Sigmoid colon (tissue), 4 donors: ENCODE data around the gene HS6ST2.

ENCODE experiments used
- CTCF ChIP-seq, 4 experiments: fragments of 450-650 bp in 3 of 4; fragments of 200-600 bp in 1 of 4; IDR thresholded peaks; one replicate each; pipeline ENCODE4 v1.5.1; 2016 to 2019; ENCODE audit warnings: antibody characterized with exemption in 4 of 4, mild to moderate bottlenecking in 3 of 4, moderate library complexity in 2 of 4
- EP300 ChIP-seq, 4 donors: sonication (generic); formaldehyde crosslinking; IDR thresholded peaks; one replicate each; pipeline ENCODE4 v1.6.1; 2017; ENCODE audit warnings: antibody characterized with exemption in 4 of 4
- POLR2AphosphoS5 ChIP-seq, 4 donors: sonication (generic); formaldehyde crosslinking; IDR thresholded peaks; one replicate each; pipeline ENCODE4 v1.6.1; 2017; ENCODE audit warnings: antibody characterized with exemption in 4 of 4

DNA sequence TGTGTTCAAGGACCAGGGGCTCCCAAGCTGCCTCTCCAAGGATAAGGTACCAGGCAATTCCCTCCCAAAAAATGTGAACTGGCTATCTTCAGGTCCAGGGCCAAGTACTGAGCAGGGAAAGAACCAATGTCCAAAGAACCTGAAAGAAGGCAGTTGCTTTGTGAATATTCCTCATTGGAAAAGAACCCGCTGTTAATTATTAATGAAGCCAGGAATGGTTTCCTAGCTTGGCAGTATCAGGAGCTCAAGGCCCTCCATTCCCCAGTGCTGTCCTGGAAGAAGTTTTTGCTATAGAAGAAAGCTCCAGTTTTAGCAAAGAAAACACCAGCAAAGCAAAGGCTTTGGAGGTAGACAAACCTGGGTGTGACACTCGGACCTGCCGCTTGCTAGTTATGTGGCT, 339.6 kb downstream of the HS6ST2 start:
- no peak for TF ChIP-seq CTCF (IDR thresholded peaks at IDR 0.05)
- no peak for TF ChIP-seq POLR2AphosphoS5 (IDR thresholded peaks at IDR 0.05)
- no peak for TF ChIP-seq EP300 (IDR thresholded peaks at IDR 0.05)
